ENCODE measurements around the gene XRCC6.
"Not testable (repeated sequence)": the region's sequence is repeated elsewhere in the genome, so short reads cannot be mapped to it uniquely, and the experiment has no call there.

XRCC6 gene

GRCh38 chr22:41621099-41621910 is at the start of gene XRCC6:
TSS of gene XRCC6 (plus strand) at chr22:41621295. CDS start at chr22:41622005, 710 bp downstream.
- Histone ChIP-seq H3K27me3 (ENCODE audit: control insufficient read depth, insufficient read depth, low read length) (no peaks in the 10 kb centered on the region), H3K4me1 (ENCODE audit: control insufficient read depth, insufficient read depth, low read length) (peaks cover 16% of the 10 kb centered on the region), H3K9ac (ENCODE audit: low read length) (peak within 1 kb of the TSS; percentile 91), H3K27ac (ENCODE audit: low read depth, low read length) (peak within 1 kb of the TSS; percentile 98), H3K36me3 (ENCODE audit: control insufficient read depth, insufficient read depth, low read length) (peaks cover 8% of the 10 kb centered on the region), H3K4me3 (ENCODE audit: low read length) (peak within 1 kb of the TSS; percentile 81)

- Histone ChIP-seq H3K9ac (ENCODE audit: low read length) (no peak overlapping the region), H3K4me3 (ENCODE audit: low read length) (no peak overlapping the region), H3K4me1 (ENCODE audit: control insufficient read depth, insufficient read depth, low read length) (no peaks in the 10 kb centered on the region), H3K27ac (ENCODE audit: low read depth, low read length) (no peak overlapping the region), H3K36me3 (ENCODE audit: control insufficient read depth, insufficient read depth, low read length) (no peaks in the 10 kb centered on the region), H3K27me3 (ENCODE audit: control insufficient read depth, insufficient read depth, low read length) (no peaks in the 10 kb centered on the region)
Measured at GRCh38 chr22:41571786-41572185, 49.3 kb upstream of the XRCC6 start.

- H3K36me3 ChIP-seq (ENCODE audit: control insufficient read depth, insufficient read depth, low read length), result not testable (repeated sequence)
Measured at GRCh38 chr22:41572305-41572704, 48.8 kb upstream of the XRCC6 start.

GRCh38 chr22:41573677-41574076 is 47.4 kb upstream of the XRCC6 start:
- no peak overlapping the region for H3K9ac ChIP-seq (ENCODE audit: low read length)
- no peak overlapping the region for H3K27ac ChIP-seq (ENCODE audit: low read depth, low read length)
- no peaks in the 10 kb centered on the region for H3K27me3 ChIP-seq (ENCODE audit: control insufficient read depth, insufficient read depth, low read length)
- peaks cover under 1% of the 10 kb centered on the region for H3K36me3 ChIP-seq (ENCODE audit: control insufficient read depth, insufficient read depth, low read length)
- no peak overlapping the region for H3K4me3 ChIP-seq (ENCODE audit: low read length)
- H3K4me1 ChIP-seq (ENCODE audit: control insufficient read depth, insufficient read depth, low read length), result no peaks in the 10 kb centered on the region

More at GRCh38 chr22:41572305-41572704, 48.8 kb upstream of the XRCC6 start:
- H3K27me3 ChIP-seq (ENCODE audit: control insufficient read depth, insufficient read depth, low read length); H3K9ac ChIP-seq (ENCODE audit: low read length); H3K4me1 ChIP-seq (ENCODE audit: control insufficient read depth, insufficient read depth, low read length); H3K4me3 ChIP-seq (ENCODE audit: low read length); H3K27ac ChIP-seq (ENCODE audit: low read depth, low read length): not testable (repeated sequence)

GRCh38 chr22:41574847-41575381 is 46.2 kb upstream of the XRCC6 start:
- Histone ChIP-seq H3K9ac (ENCODE audit: low read length) (no peak overlapping the region), H3K4me1 (ENCODE audit: control insufficient read depth, insufficient read depth, low read length) (no peaks in the 10 kb centered on the region), H3K36me3 (ENCODE audit: control insufficient read depth, insufficient read depth, low read length) (peaks cover 6% of the 10 kb centered on the region), H3K27ac (ENCODE audit: low read depth, low read length) (peak overlapping the region; percentile 30), H3K4me3 (ENCODE audit: low read length) (no peak overlapping the region), H3K27me3 (ENCODE audit: control insufficient read depth, insufficient read depth, low read length) (no peaks in the 10 kb centered on the region)

- Histone ChIP-seq H3K27me3 (ENCODE audit: control insufficient read depth, insufficient read depth, low read length) (no peaks in the 10 kb centered on the region), H3K4me1 (ENCODE audit: control insufficient read depth, insufficient read depth, low read length) (no peaks in the 10 kb centered on the region)
Measured at GRCh38 chr22:41575533-41575932, 45.6 kb upstream of the XRCC6 start.

GRCh38 chr22:41576877-41577276 is 44.2 kb upstream of the XRCC6 start:
- Histone ChIP-seq H3K4me1 (ENCODE audit: control insufficient read depth, insufficient read depth, low read length) (no peaks in the 10 kb centered on the region), H3K36me3 (ENCODE audit: control insufficient read depth, insufficient read depth, low read length) (peaks cover 6% of the 10 kb centered on the region), H3K4me3 (ENCODE audit: low read length) (no peak overlapping the region), H3K27ac (ENCODE audit: low read depth, low read length) (no peak overlapping the region), H3K9ac (ENCODE audit: low read length) (no peak overlapping the region), H3K27me3 (ENCODE audit: control insufficient read depth, insufficient read depth, low read length) (no peaks in the 10 kb centered on the region)

More at GRCh38 chr22:41575533-41575932, 45.6 kb upstream of the XRCC6 start:
- H3K36me3 ChIP-seq (ENCODE audit: control insufficient read depth, insufficient read depth, low read length), result peaks cover 6% of the 10 kb centered on the region
- H3K27ac ChIP-seq (ENCODE audit: low read depth, low read length), result peak overlapping the region; percentile 36
- H3K4me3 ChIP-seq (ENCODE audit: low read length), result no peak overlapping the region
- no peak overlapping the region for H3K9ac ChIP-seq (ENCODE audit: low read length)

- Histone ChIP-seq H3K27me3 (ENCODE audit: control insufficient read depth, insufficient read depth, low read length) (no peaks in the 10 kb centered on the region), H3K4me3 (ENCODE audit: low read length) (no peak overlapping the region), H3K9ac (ENCODE audit: low read length) (no peak overlapping the region), H3K36me3 (ENCODE audit: control insufficient read depth, insufficient read depth, low read length) (peaks cover 10% of the 10 kb centered on the region), H3K27ac (ENCODE audit: low read depth, low read length) (no peak overlapping the region), H3K4me1 (ENCODE audit: control insufficient read depth, insufficient read depth, low read length) (no peaks in the 10 kb centered on the region)
Measured at GRCh38 chr22:41578114-41578513, 43.0 kb upstream of the XRCC6 start.

- Histone ChIP-seq H3K4me1 (ENCODE audit: control insufficient read depth, insufficient read depth, low read length) (no peaks in the 10 kb centered on the region), H3K27ac (ENCODE audit: low read depth, low read length) (no peak overlapping the region), H3K9ac (ENCODE audit: low read length) (no peak overlapping the region), H3K27me3 (ENCODE audit: control insufficient read depth, insufficient read depth, low read length) (no peaks in the 10 kb centered on the region), H3K36me3 (ENCODE audit: control insufficient read depth, insufficient read depth, low read length) (peaks cover 15% of the 10 kb centered on the region), H3K4me3 (ENCODE audit: low read length) (no peak overlapping the region)
Measured at GRCh38 chr22:41578818-41579217, 42.3 kb upstream of the XRCC6 start.

- Histone ChIP-seq H3K4me1 (ENCODE audit: control insufficient read depth, insufficient read depth, low read length) (no peaks in the 10 kb centered on the region), H3K9ac (ENCODE audit: low read length) (no peak overlapping the region), H3K36me3 (ENCODE audit: control insufficient read depth, insufficient read depth, low read length) (peaks cover 21% of the 10 kb centered on the region), H3K27me3 (ENCODE audit: control insufficient read depth, insufficient read depth, low read length) (no peaks in the 10 kb centered on the region), H3K4me3 (ENCODE audit: low read length) (no peak overlapping the region), H3K27ac (ENCODE audit: low read depth, low read length) (no peak overlapping the region)
Measured at GRCh38 chr22:41579297-41579996, 41.6 kb upstream of the XRCC6 start.

- H3K9ac ChIP-seq (ENCODE audit: low read length), result no peak overlapping the region
- H3K4me1 ChIP-seq (ENCODE audit: control insufficient read depth, insufficient read depth, low read length), result no peaks in the 10 kb centered on the region
- H3K36me3 ChIP-seq (ENCODE audit: control insufficient read depth, insufficient read depth, low read length), result peaks cover 25% of the 10 kb centered on the region
- H3K27me3 ChIP-seq (ENCODE audit: control insufficient read depth, insufficient read depth, low read length), result no peaks in the 10 kb centered on the region
- H3K4me3 ChIP-seq (ENCODE audit: low read length), result no peak overlapping the region
- H3K27ac ChIP-seq (ENCODE audit: low read depth, low read length), result no peak overlapping the region
Measured at GRCh38 chr22:41579997-41580355, 41.1 kb upstream of the XRCC6 start.

- no peaks in the 10 kb centered on the region for H3K27me3 ChIP-seq (ENCODE audit: control insufficient read depth, insufficient read depth, low read length)
- H3K4me3 ChIP-seq (ENCODE audit: low read length), result no peak overlapping the region
- H3K4me1 ChIP-seq (ENCODE audit: control insufficient read depth, insufficient read depth, low read length), result no peaks in the 10 kb centered on the region
- H3K9ac ChIP-seq (ENCODE audit: low read length), result no peak overlapping the region
- H3K36me3 ChIP-seq (ENCODE audit: control insufficient read depth, insufficient read depth, low read length), result peaks cover 29% of the 10 kb centered on the region
- H3K27ac ChIP-seq (ENCODE audit: low read depth, low read length), result no peak overlapping the region
Measured at GRCh38 chr22:41582694-41583093, 38.4 kb upstream of the XRCC6 start.
